K562 treated with DMSO at 1 percent for 48 hours (cell line): ENCODE measurements around the gene HSD3B1. TPM values are rescaled to one million over a fixed set of nuclear protein-coding genes. Genes with fewer than 3 reads are reported as not detected.

ENCODE experiments used
- total RNA-seq: library from RNA; unstranded; fragments of 300-600 nt; gene quantifications from 2 replicates; pipeline ENCODE4 v1.2.3, GENCODE V29; 2022; ENCODE audit warnings: low replicate concordance; ENCODE audit errors: extremely low read depth

The HSD3B1 gene
- not detected in 2 replicates for total RNA-seq

DNA sequence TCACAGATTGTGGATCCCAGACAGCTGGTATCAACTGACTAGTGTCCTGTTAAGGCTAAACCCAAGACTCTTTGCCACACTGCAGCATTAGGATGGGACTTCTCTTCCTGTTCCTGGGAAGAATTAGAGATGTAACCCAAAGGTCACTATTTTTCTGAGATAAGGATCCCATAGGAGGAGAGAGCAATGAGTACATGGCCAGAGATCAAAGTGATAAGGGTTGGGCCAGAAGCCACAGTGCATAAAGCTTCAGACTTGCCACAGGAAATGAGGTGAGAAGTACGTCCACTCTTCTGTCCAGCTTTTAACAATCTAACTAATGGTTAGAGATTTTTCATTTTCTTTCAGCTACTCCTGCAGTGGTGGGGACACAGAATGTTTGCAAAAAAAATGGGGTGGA is at the start of gene HSD3B1:
TSS of gene HSD3B1 (plus strand) at position 270 of the 400 bp plus-strand sequence. CDS start 267 bp downstream, outside the sequence.

Other genes with a start within 250 kb of the HSD3B1 start
- not detected in 2 replicates for gene HAO2, start 138.4 kb upstream of the HSD3B1 start, total RNA-seq
- not detected in 2 replicates for gene HSD3B2, start 92.1 kb upstream of the HSD3B1 start, total RNA-seq
- gene ZNF697, start 141.1 kb downstream of the HSD3B1 start, total RNA-seq: not detected in 2 replicates
- gene PHGDH, start 204.7 kb downstream of the HSD3B1 start, total RNA-seq: 2,307 TPM in 1 of 2 replicates, not detected in the other